ENCODE data around the gene INTS3.

DNA sequence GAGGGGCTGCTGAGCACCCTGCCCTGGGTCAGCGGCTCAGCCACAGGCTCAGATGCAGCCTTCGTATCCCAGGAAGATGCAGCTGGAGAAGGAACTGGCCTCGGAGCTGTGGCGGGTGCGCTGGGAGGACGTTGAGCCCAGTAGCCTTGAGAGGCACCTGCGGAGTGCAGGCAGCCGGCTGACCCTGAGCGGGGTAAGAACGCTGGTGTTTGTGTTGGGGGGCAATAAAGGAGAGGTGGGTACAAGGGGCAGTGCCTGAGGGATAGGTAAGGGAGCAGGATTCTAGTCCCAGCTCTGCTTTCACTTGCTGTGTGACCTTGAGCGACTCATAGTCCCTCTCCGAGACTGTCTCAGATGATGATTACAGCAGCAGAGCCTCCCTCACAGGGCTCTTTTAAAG is 43.0 kb upstream of the INTS3 start:
- TF ChIP-seq, protein P1, sequence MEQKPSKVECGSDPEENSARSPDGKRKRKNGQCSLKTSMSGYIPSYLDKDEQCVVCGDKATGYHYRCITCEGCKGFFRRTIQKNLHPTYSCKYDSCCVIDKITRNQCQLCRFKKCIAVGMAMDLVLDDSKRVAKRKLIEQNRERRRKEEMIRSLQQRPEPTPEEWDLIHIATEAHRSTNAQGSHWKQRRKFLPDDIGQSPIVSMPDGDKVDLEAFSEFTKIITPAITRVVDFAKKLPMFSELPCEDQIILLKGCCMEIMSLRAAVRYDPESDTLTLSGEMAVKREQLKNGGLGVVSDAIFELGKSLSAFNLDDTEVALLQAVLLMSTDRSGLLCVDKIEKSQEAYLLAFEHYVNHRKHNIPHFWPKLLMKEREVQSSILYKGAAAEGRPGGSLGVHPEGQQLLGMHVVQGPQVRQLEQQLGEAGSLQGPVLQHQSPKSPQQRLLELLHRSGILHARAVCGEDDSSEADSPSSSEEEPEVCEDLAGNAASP (IDR thresholded peaks at IDR 0.05): no peak
- TF ChIP-seq ZBTB7A (IDR thresholded peaks at IDR 0.05; ENCODE audit: borderline replicate concordance, control insufficient read depth, low read depth, low read length) (no peak), EZH2 (IDR thresholded peaks at IDR 0.05; ENCODE audit: borderline replicate concordance, low read depth, low read length) (no peak), BRD4 (IDR thresholded peaks at IDR 0.05) (no peak), TGIF2 (CRISPR knock-in tag; IDR thresholded peaks at IDR 0.05) (no peak), JUND (IDR thresholded peaks at IDR 0.05; ENCODE audit: borderline replicate concordance, low read depth, low read length) (no peak), JUND (tag; IDR thresholded peaks at IDR 0.05; ENCODE audit: borderline replicate concordance, low read depth, low read length) (no peak)
- TF ChIP-seq, protein P2, sequence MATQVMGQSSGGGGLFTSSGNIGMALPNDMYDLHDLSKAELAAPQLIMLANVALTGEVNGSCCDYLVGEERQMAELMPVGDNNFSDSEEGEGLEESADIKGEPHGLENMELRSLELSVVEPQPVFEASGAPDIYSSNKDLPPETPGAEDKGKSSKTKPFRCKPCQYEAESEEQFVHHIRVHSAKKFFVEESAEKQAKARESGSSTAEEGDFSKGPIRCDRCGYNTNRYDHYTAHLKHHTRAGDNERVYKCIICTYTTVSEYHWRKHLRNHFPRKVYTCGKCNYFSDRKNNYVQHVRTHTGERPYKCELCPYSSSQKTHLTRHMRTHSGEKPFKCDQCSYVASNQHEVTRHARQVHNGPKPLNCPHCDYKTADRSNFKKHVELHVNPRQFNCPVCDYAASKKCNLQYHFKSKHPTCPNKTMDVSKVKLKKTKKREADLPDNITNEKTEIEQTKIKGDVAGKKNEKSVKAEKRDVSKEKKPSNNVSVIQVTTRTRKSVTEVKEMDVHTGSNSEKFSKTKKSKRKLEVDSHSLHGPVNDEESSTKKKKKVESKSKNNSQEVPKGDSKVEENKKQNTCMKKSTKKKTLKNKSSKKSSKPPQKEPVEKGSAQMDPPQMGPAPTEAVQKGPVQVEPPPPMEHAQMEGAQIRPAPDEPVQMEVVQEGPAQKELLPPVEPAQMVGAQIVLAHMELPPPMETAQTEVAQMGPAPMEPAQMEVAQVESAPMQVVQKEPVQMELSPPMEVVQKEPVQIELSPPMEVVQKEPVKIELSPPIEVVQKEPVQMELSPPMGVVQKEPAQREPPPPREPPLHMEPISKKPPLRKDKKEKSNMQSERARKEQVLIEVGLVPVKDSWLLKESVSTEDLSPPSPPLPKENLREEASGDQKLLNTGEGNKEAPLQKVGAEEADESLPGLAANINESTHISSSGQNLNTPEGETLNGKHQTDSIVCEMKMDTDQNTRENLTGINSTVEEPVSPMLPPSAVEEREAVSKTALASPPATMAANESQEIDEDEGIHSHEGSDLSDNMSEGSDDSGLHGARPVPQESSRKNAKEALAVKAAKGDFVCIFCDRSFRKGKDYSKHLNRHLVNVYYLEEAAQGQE (IDR thresholded peaks at IDR 0.05; ENCODE audit: borderline replicate concordance): no peak
- TF ChIP-seq, protein P2 (CRISPR knock-in tag; IDR thresholded peaks at IDR 0.05; ENCODE audit: low read depth): no peak

Data from K562 (cell line).